Sciatic nerve (tissue), 2 donors: ENCODE results near the gene FYN. TPM values are rescaled to one million over a fixed set of nuclear protein-coding genes. Genes with fewer than 3 reads are reported as not detected.

Source experiments
- ATAC-seq: fragments of 200-7000 bp; cut with Tn5 transposase; one replicate; pipeline ENCODE4 v1.9.1; 2020; ENCODE audit warnings: mild to moderate bottlenecking, moderate library complexity
- DNase-seq: peaks from one replicate; pipeline ENCODE4 v3.0.0-alpha.2; 2020; ENCODE audit warnings: low spot score
- intact Hi-C: fragments of 100-400 bp; cut with DNase I; formaldehyde crosslinking; loops from one replicate; pipeline ENCODE4 v1.14.2; 2022
- total RNA-seq: library from RNA; stranded (reverse); fragmentation: NEBNext Ultra II Directional; extraction: Animal tissue kit (Norgen Biotek cat#: 25700); gene quantifications from one replicate; pipeline ENCODE4 v1.2.1, GENCODE V29; 2021
- donor health status: DM: no; HTN: no; CAD: no.
- donor health status: DM: no; HTN: no; CAD: no.

FYN gene
- total RNA-seq, 1 donor from 2014 or later = 173 TPM

GRCh38 chr6:111781041-111781708 lies 92.1 kb downstream of the FYN start:
- DNase-seq (no peak), ATAC-seq (peak; percentile 76)
- intact Hi-C loops = no loop called here

DNA sequence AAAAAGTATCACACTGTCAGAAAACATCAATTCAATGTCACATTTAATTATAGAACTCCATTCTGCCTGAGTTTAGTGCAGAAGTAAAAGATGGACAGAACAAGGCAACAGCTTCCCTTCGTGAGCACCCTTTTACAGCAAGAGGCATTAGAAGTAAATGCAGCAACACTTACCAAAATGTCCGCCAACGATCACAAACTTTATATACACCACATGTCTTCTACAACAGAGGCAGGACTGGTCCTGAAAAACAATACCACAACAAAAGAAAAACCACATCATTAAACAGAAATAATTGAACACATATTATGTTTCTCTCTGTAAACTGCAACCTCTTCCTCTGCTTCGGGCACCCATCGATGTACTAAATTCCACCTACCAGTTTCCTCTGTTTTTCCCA lies 92.9 kb downstream of the FYN start:
- no peak for DNase-seq
- intact Hi-C loops = no loop called here
- no peak for ATAC-seq

DNA sequence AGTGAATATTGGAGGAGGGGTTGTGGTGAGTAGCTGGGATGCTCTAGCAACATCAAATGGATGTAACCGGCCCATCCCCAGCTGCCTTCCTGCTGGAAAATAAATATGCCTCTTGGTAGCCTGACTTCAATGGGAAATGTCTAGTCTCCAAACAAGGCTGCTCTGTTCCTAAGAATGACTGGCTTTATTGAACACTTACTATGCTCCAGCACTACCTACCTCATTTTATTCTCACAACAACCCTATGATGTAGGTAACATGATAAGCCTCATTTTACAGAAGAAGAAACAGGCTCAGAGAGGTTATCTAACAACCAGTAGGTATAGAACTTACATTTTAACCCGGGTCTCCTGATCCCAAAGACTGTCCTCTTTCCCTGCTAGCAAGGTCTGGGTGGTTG lies 93.6 kb downstream of the FYN start:
- DNase-seq (no peak), ATAC-seq (no peak)
- intact Hi-C loops = no loop called here

DNA sequence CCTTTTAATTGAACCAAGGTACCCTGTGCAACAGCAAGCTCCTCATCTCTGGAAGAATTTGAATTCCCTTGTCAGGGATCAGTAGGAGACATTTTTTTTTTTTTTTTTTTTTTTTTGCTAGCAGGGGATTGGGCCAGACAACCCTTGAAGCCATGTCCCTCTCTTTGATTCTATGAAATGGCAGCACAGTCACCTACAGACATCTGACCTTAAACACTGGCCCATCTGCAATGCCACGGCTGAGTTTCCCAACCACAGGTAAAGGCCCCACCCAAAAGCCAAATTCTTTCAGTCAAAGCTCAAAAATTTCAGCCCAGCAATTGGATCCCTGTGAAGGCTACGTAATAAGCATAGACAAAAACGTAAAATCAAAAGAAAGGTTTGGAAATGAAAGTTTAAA lies 94.2 kb downstream of the FYN start:
- ATAC-seq (no peak), DNase-seq (no peak)
- intact Hi-C loops = no loop called here

DNA sequence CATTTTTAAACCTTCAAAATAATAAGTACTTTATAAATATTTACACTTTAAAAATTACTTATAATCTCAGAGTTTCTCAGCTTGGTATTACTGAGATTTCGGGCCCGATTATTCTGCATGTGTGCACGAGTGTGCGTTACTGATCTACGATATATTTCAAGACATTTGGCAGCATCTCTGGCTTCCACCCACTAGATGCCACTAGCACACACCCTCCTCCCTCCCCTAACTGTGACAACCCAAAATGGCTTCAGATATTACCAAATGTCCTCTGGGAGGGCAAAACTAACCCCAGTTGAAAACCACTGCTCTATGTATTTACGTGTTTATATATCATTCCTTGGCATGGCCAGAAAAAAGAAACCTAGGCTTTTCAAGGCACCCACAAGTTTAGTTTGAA lies 95.9 kb downstream of the FYN start:
- intact Hi-C loops = no loop called here
- no peak for ATAC-seq
- DNase-seq = no peak

GRCh38 chr6:111776236-111777221 lies 96.7 kb downstream of the FYN start:
- intact Hi-C loops = no loop called here

GRCh38 chr6:111775145-111775922 lies 97.9 kb downstream of the FYN start:
- intact Hi-C loops = no loop called here
- ATAC-seq (no peak), DNase-seq (no peak)

More at GRCh38 chr6:111776236-111777221, 96.7 kb downstream of the FYN start:
- DNase-seq (no peak), ATAC-seq (no peak)

GRCh38 chr6:111774346-111774703 lies 98.9 kb downstream of the FYN start:
- DNase-seq = no peak
- intact Hi-C loops = no loop called here
- ATAC-seq = peak; percentile 44

DNA sequence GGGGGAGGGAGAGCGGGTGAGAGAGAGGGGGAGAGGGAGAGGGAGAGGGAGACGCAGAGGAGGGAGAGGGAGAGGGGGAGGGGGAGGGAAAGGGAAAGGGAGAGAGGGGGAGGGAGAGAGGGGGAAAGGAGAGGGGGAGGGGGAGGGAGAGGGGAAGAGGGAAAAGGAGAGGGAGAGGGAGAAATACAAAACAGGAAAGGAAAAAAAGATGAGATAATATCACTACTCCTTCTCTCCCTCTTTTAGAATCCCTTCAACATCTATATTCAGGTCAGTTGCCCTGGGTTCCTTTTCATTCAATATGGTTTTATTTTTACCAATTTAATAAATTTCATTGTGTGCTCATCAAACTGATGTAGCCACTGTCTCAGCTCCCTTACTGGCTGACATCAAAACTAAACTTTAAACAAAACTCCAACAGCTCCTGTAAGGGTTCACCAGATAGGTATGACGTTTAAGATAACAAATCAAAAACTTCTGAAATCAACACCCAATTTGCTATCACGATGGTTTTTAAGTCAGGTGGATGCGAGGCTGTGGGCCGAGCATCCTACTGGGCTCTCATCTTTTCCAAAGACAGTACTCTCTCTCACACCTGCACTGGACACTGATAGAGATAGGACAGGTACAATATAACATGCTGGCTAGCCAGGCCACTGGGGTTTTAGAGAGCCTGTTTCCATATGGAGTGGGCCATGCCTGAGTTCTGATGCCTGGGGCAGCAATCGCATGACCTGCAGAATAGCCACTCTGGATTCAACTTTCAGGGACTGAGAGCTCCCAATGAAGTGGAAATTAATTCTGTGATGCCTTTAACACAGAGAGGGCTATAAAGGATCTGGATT lies 99.5 kb downstream of the FYN start:
- intact Hi-C loops = no loop called here
- ATAC-seq = no peak
- DNase-seq = no peak

DNA sequence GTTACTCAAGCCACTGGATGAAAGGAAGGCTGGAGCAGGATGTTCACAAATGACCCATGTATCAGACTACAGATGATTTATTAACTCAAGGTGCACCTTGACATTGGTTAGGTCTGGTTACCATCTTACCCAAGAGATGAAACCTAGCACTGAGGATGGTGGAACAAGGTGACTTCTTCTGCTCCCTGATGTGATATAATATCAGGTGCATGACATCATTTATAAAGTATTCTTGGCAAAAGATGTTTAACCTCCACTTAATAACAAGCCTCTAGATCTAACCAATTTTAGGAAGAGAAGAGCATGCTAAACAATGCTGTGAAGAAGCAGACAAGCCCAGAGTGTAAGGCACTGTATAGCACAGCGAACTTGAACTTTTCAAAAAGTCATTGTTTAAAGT lies 100.9 kb downstream of the FYN start:
- no peak for DNase-seq
- intact Hi-C loops = no loop called here
- no peak for ATAC-seq

- ATAC-seq (no peak), DNase-seq (no peak)
- intact Hi-C loops = no loop called here
Measured at GRCh38 chr6:111771629-111772028, 101.6 kb downstream of the FYN start.

GRCh38 chr6:111771094-111771432 lies 102.2 kb downstream of the FYN start:
- intact Hi-C loops = no loop called here

GRCh38 chr6:111770263-111771093 lies 102.8 kb downstream of the FYN start:
- DNase-seq = no peak
- intact Hi-C loops = no loop called here
- ATAC-seq = no peak

More at GRCh38 chr6:111771094-111771432, 102.2 kb downstream of the FYN start:
- ATAC-seq (no peak), DNase-seq (no peak)

DNA sequence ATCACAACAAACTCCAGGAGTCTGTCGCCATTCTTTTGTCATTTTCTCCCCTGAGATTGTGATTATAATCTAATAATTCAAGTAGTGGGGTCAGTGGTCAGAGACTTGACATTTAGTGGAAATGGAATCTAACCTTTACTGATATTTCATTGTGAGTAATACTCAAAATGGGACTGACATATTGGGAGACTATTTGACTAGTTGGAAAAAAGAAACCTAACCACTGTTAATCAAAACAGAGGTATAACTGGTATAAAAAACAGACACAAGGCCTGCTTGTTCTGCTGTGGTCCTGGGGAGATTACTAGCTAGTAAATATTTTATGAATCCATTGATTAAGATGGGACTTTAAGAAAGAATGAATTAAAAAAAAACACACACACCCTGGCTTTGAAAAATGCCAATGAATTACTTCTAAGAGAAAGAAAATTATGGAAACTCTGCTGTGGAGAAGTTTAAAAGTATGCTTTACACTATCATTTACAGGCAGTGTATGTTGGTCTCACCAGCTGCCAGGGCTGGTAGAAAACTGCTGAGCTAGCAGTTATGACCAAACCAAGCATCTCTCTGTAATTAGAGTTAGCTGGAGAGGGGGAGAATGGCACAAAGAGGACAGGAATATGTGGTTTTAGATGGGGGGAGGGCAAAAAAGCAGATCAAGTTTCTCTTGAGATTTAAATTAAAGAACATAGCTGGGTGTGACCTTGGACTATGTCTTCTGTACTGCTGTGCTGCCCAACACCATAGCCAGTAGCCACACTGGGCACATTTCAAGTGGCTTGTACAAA lies 103.7 kb downstream of the FYN start:
- intact Hi-C loops = no loop called here
- ATAC-seq = no peak
- DNase-seq = no peak

- DNase-seq = no peak
- ATAC-seq = no peak
- intact Hi-C loops = no loop called here
Measured at GRCh38 chr6:111768431-111768770, 104.9 kb downstream of the FYN start.

GRCh38 chr6:111767752-111768430 lies 105.4 kb downstream of the FYN start:
- intact Hi-C loops = no loop called here
- ATAC-seq (no peak), DNase-seq (no peak)
